Lower leg skin (tissue), 3 donors: ENCODE measurements around the gene C2orf92.

Experiments used
- CTCF ChIP-seq, 3 donors: fragments of 450-650 bp; IDR thresholded peaks; one replicate each; pipeline ENCODE4 v1.5.1; 2016; ENCODE audit warnings: antibody characterized with exemption in 3 of 3, mild to moderate bottlenecking in 3 of 3, moderate library complexity in 2 of 3
- POLR2A ChIP-seq, 2 donors: fragments of 450-650 bp; IDR thresholded peaks; one replicate each; pipeline ENCODE4 v1.6.1; 2016 to 2017; ENCODE audit warnings: antibody characterized with exemption in 2 of 2, mild to moderate bottlenecking in 1 of 2, moderate library complexity in 1 of 2

DNA sequence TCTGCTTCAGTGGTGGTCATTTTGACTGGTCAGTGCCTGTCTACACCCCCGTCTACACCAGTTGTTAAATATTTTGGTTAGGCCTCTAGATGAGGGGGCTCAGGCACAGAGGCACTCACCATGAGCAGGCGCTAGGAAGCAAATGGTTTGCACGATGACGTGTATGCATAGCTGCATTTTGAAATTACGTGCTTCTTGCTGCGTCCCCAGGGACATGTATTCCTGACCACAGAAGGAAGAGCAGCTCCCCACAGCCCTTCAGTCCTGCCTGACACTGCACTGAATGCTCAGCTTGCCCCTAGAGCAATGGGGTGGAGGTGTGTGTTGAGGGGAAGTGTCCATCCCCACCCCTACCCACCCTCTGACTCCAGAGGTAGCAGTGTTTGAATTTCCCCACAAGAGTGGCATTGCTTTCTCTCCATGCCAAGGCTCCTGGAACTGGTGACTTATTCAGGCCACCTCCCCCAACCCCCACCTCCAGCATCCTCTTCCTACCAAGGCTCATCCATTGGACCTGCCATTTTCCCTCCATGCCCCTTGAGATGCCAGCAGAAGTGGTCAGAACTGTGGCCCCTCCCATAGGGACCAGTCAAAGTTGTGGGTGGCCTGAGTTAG lies 32.4 kb downstream of the C2orf92 start:
- TF ChIP-seq CTCF (IDR thresholded peaks at IDR 0.05) (no peak), POLR2A (IDR thresholded peaks at IDR 0.05) (no peak)
